Measurements from ENCODE around the gene C15orf39.

Gene C15orf39

GRCh38 chr15:75195122-75195765 is 6.4 kb upstream of the C15orf39 start:
- DNase-seq (ENCODE audit: low read depth in 2 of 3, low spot score in 1 of 3) = no peak

DNA sequence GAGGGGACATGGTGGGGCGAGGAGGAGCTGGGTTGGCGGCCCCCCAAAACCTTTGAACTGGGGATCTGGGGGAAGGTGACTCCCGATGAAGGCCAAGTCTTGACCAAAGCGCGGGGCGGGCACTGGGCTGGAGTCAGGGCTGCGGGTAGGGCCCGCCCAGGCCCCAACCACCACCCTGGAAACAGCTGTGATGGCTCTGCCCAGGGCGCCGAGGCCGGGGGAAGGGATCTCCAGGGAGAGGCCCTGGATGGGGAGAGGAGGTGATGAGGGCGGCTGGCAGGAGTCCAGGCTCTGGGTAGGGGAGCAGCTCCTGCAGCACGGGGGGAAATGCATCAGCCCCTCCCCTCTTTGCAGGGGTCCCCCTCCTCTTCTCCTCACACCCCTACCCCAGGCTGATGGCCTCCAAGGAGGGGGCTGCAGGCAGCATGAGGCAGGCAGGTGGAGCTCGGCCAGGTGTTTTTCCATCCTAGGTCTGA is 5.9 kb upstream of the C15orf39 start:
- DNase-seq (ENCODE audit: low read depth in 2 of 3, low spot score in 1 of 3) = no peak

- no peak for DNase-seq (ENCODE audit: low read depth in 2 of 3, low spot score in 1 of 3)
Observed at GRCh38 chr15:75197062-75197630, 4.5 kb upstream of the C15orf39 start.

DNA sequence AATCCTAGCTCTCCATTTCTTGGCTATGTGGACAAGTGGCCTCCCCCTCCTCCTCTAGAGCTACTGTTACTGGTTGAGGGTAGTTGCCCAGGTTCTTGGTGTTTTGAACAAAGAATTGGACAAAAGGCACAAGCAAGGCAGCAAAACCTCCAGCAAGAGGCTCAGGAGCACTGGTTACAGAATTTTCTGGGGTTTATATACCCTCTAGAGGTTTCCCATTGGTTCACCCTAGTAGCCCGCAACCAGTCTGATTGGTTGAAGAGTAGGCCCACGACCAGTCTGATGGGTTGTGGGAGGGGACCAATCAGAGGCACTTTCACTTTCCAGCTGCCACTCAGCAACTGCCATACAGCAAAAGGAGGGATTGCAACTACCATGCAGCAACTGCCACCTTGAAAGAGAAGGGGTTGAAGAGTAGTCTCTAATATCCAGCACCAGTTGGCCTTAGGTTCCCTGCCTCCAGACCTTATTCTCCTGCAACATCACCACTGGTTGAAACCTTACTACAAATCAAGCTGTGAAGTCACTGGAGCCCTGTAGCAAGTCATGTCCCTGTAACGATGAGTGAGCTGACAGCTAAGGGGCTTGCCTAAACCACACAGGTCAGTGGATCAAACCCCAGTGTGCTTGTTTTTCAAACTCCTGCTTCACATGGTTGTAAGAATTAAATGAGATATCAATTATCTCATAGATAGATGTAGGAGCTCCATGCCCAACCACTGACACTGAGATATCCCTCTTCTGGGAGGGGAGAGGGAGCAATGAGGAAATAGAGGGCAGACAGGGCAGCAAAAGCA is 2.9 kb upstream of the C15orf39 start:
- DNase-seq (ENCODE audit: low read depth in 2 of 3, low spot score in 1 of 3) = peak in 1 of 3 donors; percentile 26

DNA sequence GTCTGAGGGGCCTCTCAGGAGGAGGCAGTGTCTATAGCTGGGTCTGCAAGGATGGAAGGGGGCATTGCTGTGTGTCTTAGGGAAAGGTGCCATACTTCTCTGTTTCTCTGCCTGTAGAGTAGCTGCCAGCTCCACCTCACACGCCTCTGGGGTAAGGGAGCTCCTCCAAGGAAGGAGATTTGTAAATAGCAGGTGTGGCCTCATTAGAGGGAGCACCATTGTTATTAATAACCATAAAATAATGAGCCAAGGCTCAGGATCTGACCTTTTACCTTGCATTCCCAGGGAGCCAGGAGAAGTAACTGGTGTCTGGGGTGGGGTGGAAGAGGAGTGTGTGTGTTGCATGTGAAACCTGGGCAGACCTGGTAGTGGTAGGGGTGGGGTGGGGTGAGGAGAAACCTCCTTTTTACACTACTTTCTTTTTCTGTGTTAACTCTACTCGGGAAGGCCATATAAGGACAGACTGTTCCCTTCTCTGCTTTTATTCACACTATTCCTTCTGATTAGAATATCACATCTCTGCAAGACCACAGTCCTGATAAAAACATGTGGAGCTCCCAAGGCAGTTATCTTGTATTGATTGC is 2.2 kb upstream of the C15orf39 start:
- no peak for DNase-seq (ENCODE audit: low read depth in 2 of 3, low spot score in 1 of 3)

DNA sequence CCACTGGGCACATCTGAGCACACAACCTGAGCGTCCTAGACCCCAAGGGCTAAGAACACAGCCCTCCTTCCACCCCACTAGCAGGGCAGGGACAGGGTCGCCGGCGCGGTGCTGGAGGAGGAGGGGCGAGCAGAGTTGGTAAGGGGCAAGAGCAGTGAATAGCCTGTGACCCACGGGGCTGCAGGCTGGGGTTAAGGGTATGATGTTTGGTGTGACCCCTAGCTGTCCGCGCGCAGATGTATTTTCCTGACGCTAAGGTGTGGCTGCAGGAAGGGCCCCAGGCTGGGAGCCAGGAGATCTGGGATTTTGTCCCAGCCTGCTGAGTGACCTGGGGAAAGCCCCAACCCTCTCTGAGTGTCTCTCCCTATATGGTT is 1.3 kb upstream of the C15orf39 start:
- no peak for DNase-seq (ENCODE audit: low read depth in 2 of 3, low spot score in 1 of 3)

GRCh38 chr15:75200765-75201615 is 692 bp upstream of the C15orf39 start:
- peak in 2 of 3 donors; percentile 29 to 31 for DNase-seq (ENCODE audit: low read depth in 2 of 3, low spot score in 1 of 3)

DNA sequence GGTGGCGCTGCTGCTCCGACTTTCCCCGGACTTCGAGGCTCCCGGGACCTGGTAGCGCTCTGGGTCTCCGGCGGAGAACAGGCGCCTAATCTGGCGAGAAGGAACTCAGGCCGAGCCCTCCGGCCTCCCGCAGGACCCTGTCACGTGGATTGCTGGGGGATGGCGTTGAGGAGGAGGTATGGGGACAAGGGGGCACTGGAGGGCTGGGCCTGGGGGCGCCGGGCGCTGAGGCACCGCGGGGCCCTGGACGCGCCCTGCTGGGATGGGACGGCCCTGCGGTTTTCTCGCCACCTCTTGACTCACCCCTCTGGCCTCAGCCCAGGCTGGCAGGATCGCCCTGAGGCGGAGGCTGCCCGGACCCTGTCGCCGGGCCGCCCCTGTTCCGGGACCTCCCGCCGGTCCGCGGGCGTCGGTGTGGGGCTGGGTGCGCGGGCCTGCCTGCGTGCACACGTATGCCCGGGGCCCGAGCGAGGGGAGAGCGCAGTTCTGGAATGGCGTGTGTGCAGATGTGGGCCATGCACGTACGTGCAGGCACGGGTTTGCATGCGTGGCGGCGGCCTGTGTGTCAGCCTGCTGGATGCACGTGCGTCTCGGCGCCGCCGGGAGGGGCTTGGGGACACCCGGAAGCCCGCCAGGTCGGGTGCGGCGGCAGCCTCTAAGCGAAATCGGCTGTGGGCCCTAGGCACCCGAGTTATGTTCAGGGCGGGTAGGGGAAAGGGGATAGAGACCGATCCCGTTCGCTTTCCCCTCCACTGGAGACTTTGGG is 752 bp downstream of the C15orf39 start:
- peak; percentile 57 to 81 (median 78) for DNase-seq (ENCODE audit: low read depth in 2 of 3, low spot score in 1 of 3)

DNA sequence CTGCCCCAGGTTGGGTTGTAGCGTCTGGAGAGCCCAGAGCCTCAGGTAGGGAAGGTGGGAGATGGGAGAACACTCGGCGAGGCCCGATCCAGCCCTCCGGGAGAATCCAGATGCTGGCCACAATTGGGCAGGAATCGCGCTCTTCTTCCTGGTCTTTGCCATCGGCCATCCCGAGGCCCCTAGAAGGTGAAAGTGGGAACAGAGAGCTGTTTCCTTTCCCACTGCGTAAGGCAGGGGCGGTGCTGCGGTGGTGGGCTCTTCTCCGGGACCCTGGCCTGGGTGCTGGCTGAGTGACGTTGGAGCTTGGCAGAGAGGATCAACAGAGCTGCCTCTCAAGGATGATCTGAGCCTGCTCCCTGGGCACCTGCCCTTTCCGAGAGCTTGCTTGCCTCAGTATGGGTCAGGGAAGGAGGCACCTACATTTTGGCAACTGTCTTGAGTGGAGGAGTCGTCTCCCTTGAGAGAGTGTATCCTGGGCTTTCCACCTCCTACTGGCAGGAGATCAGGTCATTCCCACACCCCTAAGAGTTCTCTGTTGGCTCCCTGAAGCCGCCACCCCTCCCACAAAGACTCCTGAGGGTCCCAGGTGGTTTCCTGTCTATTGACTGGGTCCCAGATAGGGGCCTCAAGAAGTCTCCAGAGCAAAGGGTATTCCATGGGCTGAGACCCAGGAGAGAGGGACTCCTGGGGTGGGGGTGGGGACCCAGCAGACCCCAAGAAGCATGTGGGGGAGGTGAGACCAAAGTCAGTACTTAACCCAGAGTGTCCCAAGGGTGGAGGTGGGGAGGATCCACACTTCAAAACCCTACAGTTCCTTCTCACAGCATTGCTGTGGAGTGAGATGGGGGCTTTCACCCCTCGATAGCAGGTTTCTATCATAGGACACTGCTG is 1.6 kb downstream of the C15orf39 start:
- no peak for DNase-seq (ENCODE audit: low read depth in 2 of 3, low spot score in 1 of 3)

DNA sequence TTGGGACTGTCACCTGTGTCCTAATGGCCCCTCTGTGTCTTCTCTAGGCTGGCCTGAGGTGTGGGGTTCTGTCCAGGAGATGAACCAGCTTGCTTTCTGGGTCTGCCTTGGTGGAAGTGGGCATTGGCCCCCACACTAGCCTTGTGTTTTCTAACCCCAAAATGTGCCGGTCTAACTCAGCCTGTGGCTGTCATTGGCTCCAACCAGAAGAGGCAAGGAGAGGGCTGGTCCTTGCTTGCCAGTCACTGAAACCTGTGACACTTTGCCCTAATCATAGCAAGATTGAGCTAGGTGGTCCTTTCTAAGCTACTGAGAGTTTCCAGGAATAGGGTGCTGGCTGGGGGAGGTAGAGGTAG is 2.2 kb downstream of the C15orf39 start:
- no peak for DNase-seq (ENCODE audit: low read depth in 2 of 3, low spot score in 1 of 3)

- DNase-seq (ENCODE audit: low read depth in 2 of 3, low spot score in 1 of 3) = peak; percentile 81 to 82 (median 82)
Observed at GRCh38 chr15:75204340-75205063, 2.8 kb downstream of the C15orf39 start.

DNA sequence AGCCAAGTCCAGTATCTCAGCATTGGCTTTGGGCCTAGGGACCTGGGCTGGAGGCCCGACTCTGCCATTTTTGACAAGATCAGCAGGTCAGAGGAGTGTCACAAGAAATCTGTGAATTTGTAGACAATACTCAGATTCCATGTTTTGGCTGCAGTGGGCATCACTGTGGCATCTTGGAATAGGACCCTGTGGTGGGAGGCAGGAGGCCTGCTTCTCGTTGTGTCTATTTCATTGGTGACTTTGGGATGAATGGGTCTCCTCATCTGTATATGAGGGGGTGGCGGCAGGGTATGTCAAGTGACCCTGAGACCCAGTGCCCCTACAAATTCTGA is 3.3 kb downstream of the C15orf39 start:
- DNase-seq (ENCODE audit: low read depth in 2 of 3, low spot score in 1 of 3) = no peak

DNA sequence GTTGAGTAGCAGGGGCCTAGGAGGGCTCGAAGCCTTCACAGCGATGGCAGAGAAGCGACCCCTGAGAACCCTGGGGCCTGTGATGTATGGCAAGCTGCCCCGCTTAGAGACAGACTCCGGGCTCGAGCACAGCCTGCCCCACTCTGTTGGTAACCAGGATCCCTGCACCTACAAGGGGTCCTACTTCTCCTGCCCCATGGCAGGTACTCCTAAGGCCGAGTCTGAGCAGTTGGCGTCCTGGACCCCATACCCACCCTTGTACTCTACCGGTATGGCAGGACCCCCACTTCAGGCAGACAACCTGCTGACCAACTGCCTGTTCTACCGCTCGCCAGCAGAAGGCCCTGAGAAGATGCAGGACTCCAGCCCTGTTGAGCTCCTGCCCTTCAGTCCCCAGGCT is 4.3 kb downstream of the C15orf39 start:
- no peak for DNase-seq (ENCODE audit: low read depth in 2 of 3, low spot score in 1 of 3)

DNA sequence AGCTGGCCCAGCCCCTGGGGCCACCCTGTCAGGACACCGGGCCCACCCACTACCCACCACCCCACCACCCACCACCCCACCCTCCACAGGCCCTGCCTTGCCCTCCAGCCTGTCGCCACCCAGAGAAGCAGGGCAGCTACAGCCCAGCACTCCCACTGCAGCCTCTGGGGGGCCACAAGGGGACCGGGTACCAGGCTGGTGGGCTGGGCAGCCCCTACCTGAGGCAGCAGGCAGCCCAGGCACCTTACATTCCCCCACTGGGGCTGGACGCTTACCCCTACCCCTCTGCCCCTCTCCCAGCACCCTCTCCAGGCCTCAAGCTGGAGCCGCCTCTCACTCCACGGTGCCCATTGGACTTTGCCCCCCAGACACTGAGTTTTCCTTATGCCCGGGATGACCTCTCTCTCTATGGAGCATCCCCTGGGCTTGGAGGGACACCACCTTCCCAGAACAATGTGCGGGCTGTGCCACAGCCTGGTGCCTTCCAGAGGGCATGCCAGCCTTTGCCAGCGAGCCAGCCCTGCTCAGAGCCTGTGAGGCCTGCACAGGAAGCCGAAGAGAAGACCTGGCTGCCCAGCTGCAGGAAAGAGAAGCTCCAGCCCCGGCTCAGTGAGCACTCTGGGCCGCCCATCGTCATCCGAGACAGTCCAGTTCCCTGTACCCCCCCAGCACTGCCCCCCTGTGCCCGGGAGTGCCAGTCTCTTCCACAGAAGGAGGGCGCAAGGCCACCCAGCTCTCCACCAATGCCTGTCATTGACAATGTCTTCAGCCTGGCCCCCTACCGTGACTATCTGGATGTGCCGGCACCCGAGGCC is 5.3 kb downstream of the C15orf39 start:
- DNase-seq (ENCODE audit: low read depth in 2 of 3, low spot score in 1 of 3) = no peak

DNA sequence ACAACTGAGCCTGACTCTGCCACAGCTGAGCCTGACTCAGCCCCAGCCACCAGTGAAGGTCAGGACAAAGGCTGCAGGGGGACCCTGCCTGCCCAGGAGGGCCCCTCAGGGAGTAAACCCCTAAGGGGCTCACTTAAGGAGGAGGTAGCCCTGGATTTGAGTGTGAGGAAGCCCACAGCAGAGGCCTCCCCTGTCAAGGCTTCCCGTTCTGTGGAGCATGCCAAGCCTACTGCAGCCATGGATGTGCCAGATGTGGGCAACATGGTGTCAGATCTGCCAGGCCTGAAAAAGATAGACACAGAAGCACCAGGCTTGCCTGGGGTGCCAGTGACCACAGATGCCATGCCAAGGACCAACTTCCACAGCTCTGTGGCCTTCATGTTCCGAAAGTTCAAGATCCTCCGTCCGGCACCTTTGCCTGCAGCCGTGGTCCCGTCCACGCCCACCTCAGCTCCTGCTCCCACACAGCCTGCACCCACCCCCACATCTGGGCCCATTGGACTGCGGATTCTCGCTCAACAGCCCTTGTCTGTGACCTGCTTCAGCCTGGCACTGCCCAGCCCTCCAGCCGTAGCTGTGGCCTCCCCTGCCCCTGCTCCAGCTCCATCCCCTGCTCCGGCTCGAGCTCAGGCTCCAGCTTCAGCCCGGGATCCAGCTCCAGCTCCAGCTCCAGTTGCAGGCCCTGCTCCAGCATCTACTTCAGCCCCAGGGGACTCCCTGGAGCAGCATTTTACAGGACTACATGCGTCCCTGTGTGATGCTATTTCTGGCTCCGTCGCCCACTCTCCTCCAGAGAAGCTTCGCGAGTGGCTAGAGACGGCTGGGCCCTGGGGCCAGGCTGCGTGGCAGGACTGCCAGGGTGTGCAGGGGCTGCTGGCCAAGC is 6.2 kb downstream of the C15orf39 start:
- DNase-seq (ENCODE audit: low read depth in 2 of 3, low spot score in 1 of 3) = no peak

DNA sequence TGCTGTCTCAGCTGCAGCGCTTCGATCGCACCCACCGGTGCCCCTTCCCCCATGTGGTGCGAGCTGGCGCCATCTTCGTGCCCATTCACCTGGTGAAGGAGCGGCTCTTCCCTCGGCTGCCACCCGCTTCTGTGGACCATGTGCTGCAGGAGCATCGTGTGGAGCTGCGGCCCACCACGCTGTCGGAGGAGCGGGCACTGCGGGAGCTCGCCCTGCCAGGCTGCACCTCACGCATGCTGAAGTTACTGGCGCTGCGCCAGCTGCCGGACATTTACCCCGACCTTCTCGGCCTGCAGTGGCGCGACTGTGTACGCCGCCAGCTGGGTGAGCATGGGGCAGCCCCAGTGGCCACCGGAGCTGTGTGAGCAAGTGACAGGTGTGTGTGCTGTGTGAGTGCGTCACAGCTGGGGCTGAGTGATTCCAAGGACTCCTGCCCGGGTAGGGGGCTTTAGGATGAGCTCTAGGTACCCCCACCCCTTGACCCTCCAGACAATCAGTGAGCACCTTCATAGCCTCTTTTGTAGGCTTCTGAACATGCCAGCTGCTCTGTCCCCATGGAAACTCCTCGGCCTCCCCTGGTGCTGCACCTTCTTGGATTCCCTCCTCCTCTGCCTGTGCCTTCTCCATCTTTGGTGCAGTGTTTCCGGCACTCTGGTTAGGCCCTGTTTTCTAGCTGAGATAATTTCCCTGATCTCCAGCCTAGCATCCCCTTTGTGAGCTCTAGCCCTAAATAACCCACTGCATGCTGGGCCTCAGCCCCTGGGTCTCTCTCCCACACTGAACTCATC is 7.0 kb downstream of the C15orf39 start:
- no peak for DNase-seq (ENCODE audit: low read depth in 2 of 3, low spot score in 1 of 3)
